Vagina (tissue), 2 donors: ENCODE data around the gene FLACC1.

Experiments
- POLR2AphosphoS5 ChIP-seq, 2 donors: sonication (generic); formaldehyde crosslinking; IDR thresholded peaks; one replicate each; pipeline ENCODE4 v1.9.0; 2017; ENCODE audit warnings: antibody characterized with exemption in 2 of 2, mild to moderate bottlenecking in 2 of 2, low read depth in 1 of 2; ENCODE audit not compliant: insufficient read depth in 1 of 2
- TF ChIP-seq, protein P1 (sequence below), 3 experiments: fragments of 450-650 bp in 2 of 3; fragments of 200-600 bp in 1 of 3; sonication (generic) in 1 of 3; IDR thresholded peaks; one replicate each; pipeline ENCODE4 v1.5.1; 2017 to 2019; ENCODE audit warnings: antibody characterized with exemption in 3 of 3, mild to moderate bottlenecking in 2 of 3, moderate library complexity in 2 of 3

DNA sequence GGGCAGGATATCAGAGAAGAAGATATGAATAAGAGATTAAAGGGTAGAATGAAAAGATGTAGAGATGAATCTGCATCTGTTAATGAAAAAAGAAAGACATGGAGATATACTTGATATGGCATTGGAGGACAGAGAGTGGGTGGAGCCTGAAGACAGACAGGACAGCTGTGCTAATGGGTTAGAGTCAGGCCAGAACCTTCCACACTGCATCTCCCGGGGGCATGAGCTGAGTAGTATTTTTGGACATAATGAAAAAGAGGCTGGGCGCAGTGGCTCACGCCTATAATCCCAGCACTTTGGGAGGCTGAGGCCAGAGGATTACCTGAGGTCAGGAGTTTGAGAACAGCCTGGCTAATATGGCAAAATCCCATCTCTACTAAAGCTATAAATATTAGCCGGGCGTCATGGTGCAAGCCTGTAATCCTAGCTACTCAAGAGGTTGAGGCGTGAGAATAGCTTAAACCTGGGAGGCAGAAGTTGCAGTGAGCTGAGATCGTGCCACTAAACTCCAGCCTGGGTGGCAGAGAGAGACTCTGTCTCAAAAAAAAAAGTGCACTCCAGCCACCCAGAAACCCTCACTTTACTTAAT lies 11.4 kb downstream of the FLACC1 start:
- no peak for TF ChIP-seq POLR2AphosphoS5 (IDR thresholded peaks at IDR 0.05; ENCODE audit: insufficient read depth in 1 of 2, low read depth in 1 of 2)
- TF ChIP-seq, protein P1, sequence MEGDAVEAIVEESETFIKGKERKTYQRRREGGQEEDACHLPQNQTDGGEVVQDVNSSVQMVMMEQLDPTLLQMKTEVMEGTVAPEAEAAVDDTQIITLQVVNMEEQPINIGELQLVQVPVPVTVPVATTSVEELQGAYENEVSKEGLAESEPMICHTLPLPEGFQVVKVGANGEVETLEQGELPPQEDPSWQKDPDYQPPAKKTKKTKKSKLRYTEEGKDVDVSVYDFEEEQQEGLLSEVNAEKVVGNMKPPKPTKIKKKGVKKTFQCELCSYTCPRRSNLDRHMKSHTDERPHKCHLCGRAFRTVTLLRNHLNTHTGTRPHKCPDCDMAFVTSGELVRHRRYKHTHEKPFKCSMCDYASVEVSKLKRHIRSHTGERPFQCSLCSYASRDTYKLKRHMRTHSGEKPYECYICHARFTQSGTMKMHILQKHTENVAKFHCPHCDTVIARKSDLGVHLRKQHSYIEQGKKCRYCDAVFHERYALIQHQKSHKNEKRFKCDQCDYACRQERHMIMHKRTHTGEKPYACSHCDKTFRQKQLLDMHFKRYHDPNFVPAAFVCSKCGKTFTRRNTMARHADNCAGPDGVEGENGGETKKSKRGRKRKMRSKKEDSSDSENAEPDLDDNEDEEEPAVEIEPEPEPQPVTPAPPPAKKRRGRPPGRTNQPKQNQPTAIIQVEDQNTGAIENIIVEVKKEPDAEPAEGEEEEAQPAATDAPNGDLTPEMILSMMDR (IDR thresholded peaks at IDR 0.05), result no peak
